Tibial artery (tissue), 4 donors: Measurements from ENCODE around the gene CCDC157.
A peak's percentile ranks its signal among the peaks of the same experiment; 100 is the strongest.

Experiments used
- DNase-seq, 2 donors: peaks; one replicate each; pipeline ENCODE4 v3.0.0-alpha.2; 2019
- H3K27ac ChIP-seq, 2 donors: fragments of 200-600 bp; sonication (generic) in 1 of 2; 1 replicate in 1 of 2; 2 replicates in 1 of 2; pipeline ENCODE4 v1.5.1; 2018 to 2019; ENCODE audit warnings: mild to moderate bottlenecking in 1 of 2
- H3K27me3 ChIP-seq, 2 donors: fragments of 200-600 bp; sonication (generic) in 1 of 2; one replicate each; pipeline versions ENCODE4 v1.5.1 to v1.6.0; 2016 to 2019
- H3K36me3 ChIP-seq, 3 donors: fragments of 200-600 bp; sonication (generic) in 2 of 3; one replicate each; pipeline ENCODE4 v1.5.1; 2016 to 2019; ENCODE audit warnings: mild to moderate bottlenecking in 2 of 3
- H3K4me1 ChIP-seq, 4 donors: fragments of 200-600 bp; sonication (generic) in 2 of 4; 1 replicate in 3 of 4; 2 replicates in 1 of 4; pipeline ENCODE4 v1.5.1; 2016 to 2019
- H3K4me3 ChIP-seq, 2 donors: fragments of 200-600 bp; sonication (generic) in 1 of 2; 1 replicate in 1 of 2; 2 replicates in 1 of 2; pipeline ENCODE4 v1.5.1; 2018 to 2019; ENCODE audit warnings: mild to moderate bottlenecking in 2 of 2
- H3K9me3 ChIP-seq, 3 donors: fragments of 200-600 bp; sonication (generic) in 1 of 3; one replicate each; pipeline ENCODE4 v1.5.1; 2016 to 2019
- intact Hi-C: fragments of 100-400 bp; cut with DNase I; formaldehyde crosslinking; loops from one replicate; pipeline ENCODE4 v1.15.0; 2023; ENCODE audit warnings: low total_unique reads
- TF ChIP-seq, protein P1 (sequence below), 2 experiments: fragments of 200-600 bp in 1 of 2; fragments of 450-650 bp in 1 of 2; IDR thresholded peaks; one replicate each; pipeline ENCODE4 v1.5.1; 2017 to 2019; ENCODE audit warnings: antibody characterized with exemption in 2 of 2, mild to moderate bottlenecking in 1 of 2, moderate library complexity in 1 of 2

CCDC157 gene

DNA sequence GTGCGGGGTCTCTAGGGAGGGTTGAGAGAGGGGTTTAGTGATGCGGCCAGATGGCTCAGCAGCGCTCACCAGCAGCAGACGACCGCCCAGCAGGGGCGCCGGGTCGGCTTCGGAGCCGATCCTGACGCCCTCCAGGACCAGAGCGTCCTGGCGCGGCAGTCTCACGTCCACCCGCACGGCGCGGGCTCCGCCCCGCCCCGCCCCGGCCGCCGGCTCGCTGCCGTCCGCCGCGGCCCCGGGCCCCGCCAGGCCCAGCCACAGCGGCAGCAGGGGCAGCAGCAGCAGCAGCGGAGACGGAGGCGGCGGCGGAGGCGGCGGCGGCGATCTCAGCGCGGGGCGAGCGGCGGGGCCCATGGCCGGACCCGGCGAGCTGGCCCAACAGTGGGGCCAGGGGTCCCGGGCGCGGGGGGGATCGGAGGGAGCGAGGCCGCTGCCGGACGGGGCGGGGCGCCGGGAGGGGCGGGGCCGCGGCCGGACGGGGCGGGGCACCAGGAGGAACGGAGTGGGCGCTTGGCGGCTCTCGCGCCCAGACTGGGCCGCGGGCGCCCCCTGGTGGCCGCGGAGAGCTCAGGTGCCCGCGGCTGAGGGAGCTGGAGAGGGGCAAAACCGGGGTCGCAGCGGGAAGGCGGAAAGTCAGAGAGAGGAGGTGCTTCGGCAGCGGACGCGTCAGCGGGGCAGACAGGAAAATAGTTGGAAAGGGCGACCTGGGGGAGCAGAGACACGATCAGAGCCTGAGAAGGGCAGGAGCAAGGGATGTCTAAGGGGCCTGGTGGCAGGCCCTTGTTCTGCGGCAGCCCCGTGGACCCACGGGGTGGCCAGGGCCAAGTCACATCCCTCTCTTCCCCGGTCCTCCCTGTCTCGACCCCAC lies 30.4 kb downstream of the CCDC157 start, which contains the start of gene RNF215:
RNF215 (minus strand) TSS at position 452 of the 868 bp plus-strand sequence; CDS start at position 354, 98 bp downstream.
- DNase-seq: peak; percentile 65 to 91
- peaks cover 0 to 23% (median 0%) of the 10 kb centered on the region in 3 donors for H3K36me3 ChIP-seq

DNA sequence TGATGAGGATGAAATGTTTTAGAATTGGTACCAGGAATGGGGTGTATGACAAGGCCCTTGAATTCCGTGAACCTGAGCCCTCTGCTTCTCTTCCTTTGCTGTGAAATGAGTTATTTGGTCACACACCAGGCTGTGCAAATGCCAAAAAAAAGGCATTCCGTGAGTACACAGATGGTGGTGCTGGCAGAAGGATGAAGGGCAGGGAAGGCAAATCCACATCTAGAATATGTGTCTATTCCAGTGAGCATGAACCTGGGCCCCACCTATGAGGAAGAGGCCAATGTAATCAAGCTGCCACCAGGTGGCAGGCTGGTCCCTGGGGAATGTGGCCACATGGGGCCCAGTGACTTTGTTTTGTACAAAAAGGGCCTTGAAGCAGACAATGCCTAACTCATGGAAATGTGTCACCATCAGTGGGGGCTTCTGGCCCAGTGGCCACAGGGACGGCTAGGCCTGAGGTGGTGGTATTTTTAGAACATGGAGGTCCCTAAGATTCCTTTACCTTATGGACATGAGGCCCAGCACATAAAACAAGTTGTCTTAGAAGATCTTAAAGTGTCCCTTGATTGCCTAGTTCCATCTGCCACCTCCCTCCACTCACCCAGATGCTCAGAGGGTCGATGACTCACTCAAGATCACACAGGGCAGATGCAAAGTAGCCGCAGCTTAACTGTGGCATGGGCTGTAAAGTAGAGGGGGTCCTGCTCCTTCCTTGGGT lies 34.3 kb downstream of the CCDC157 start:
- TF ChIP-seq, protein P1, sequence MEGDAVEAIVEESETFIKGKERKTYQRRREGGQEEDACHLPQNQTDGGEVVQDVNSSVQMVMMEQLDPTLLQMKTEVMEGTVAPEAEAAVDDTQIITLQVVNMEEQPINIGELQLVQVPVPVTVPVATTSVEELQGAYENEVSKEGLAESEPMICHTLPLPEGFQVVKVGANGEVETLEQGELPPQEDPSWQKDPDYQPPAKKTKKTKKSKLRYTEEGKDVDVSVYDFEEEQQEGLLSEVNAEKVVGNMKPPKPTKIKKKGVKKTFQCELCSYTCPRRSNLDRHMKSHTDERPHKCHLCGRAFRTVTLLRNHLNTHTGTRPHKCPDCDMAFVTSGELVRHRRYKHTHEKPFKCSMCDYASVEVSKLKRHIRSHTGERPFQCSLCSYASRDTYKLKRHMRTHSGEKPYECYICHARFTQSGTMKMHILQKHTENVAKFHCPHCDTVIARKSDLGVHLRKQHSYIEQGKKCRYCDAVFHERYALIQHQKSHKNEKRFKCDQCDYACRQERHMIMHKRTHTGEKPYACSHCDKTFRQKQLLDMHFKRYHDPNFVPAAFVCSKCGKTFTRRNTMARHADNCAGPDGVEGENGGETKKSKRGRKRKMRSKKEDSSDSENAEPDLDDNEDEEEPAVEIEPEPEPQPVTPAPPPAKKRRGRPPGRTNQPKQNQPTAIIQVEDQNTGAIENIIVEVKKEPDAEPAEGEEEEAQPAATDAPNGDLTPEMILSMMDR (IDR thresholded peaks at IDR 0.05): peak; percentile 48 to 64
- intact Hi-C loops: no loop called here

More for the DNA sequence above, 30.4 kb downstream of the CCDC157 start, which contains the start of gene RNF215:
- peak within 1 kb of the TSS; percentile 65 to 84 for H3K27ac ChIP-seq
- TF ChIP-seq, protein P1 (IDR thresholded peaks at IDR 0.05): peak; percentile 85 to 92
- peak within 1 kb of the TSS; percentile 60 to 62 for H3K4me3 ChIP-seq
- intact Hi-C loops: loop anchor here (1.0 to 5.0 kb wide), 3 partner anchors 100 to 280 kb away; no protein-coding TSS in a partner anchor
- no peaks in the 10 kb centered on the region for H3K9me3 ChIP-seq
- H3K27me3 ChIP-seq: no peaks in the 10 kb centered on the region
- H3K4me1 ChIP-seq: peaks cover 0 to 15% (median 12%) of the 10 kb centered on the region in 4 donors

DNA sequence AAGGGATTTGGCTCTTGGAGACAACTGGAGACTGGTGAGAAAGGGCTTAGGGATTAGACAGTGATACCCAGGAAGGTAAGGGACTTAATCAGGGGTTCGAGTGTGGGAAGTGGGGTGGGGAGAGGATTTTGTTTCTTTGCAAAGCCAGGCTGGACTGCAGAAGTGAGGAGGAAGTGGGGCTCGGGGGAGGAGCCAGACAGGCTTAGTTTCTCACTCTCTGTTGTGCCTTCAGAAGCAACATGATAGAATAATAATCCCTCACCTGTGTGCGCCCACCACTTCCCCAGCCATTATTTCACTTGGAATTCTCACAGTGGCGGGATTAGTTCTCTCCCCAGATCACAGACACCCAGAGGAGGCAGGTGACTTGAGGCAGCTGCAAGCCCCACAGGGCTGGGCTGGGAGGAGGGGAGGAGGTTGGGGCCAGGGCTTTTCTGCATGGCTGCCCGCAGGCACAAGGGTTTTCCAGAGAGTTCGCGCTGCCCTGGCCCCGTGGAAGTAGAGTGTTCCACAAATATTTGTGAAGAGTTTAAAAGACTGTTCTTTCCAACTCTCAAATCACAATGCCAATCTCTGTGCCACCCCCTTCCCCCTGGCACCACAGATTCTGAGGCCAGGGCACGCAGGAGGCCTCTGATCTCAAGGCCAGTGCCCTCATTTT lies 36.0 kb downstream of the CCDC157 start:
- peaks cover 0 to 18% (median 14%) of the 10 kb centered on the region in 4 donors for H3K4me1 ChIP-seq
- no peaks in the 10 kb centered on the region for H3K36me3 ChIP-seq
- no peak for DNase-seq
- intact Hi-C loops: no loop called here
- H3K9me3 ChIP-seq: no peaks in the 10 kb centered on the region
- TF ChIP-seq, protein P1 (IDR thresholded peaks at IDR 0.05): no peak
- no peak overlapping the region for H3K4me3 ChIP-seq
- peaks cover under 1 to 41% of the 10 kb centered on the region in 2 donors for H3K27me3 ChIP-seq
- H3K27ac ChIP-seq: no peak overlapping the region

More for the DNA sequence above, 34.3 kb downstream of the CCDC157 start:
- Histone ChIP-seq H3K27ac (no peak overlapping the region), H3K4me3 (no peak overlapping the region), H3K9me3 (no peaks in the 10 kb centered on the region), H3K36me3 (no peaks in the 10 kb centered on the region), H3K4me1 (peaks cover 0 to 13% (median 9%) of the 10 kb centered on the region in 4 donors), H3K27me3 (peaks cover 0 to 28% of the 10 kb centered on the region in 2 donors)
- peak in 1 of 2 donors; percentile 44 for DNase-seq

DNA sequence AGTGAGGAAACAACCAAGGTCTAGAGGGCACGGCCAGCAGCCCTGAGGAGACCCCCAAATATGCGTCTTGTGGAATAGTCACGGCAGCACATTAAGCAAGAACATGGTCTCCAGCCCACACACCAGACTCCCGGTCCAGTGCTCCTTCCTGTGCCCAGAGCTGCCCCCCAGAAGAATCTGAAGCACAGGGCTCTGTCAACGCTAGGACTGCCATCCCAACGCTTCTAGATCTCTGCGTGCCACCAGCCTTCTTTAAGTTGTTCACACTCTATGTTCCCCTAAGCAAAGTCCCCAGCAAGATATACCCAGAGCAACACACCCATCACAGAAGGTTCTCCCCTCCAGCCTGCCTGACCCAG lies 36.5 kb downstream of the CCDC157 start:
- Histone ChIP-seq H3K4me1 (peaks cover 0 to 23% (median 15%) of the 10 kb centered on the region in 4 donors), H3K4me3 (no peak overlapping the region), H3K27ac (no peak overlapping the region), H3K9me3 (no peaks in the 10 kb centered on the region), H3K36me3 (no peaks in the 10 kb centered on the region), H3K27me3 (peaks cover 3 to 46% of the 10 kb centered on the region in 2 donors)
- TF ChIP-seq, protein P1 (IDR thresholded peaks at IDR 0.05): no peak
- no peak for DNase-seq
- intact Hi-C loops: no loop called here

DNA sequence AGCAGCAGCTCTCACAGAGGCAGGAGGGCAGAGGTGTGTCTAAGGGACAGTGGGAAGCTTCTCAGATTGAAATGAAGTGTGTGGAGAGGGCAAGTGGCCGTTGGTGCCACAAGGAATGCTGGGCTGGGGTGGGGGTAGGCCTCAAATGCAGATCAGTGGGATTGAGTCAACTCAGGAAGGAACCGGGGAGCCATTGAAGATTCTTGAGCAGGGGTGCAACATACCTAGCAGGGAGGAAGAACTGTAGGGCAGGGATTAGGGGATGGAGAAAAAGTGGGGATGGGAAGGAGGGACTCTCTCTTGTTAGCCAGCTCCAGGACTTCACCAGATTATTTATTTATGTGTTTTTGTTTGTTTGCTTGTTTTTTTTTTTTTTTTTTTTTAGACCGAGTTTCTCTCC lies 37.1 kb downstream of the CCDC157 start:
- no peak for DNase-seq
- Histone ChIP-seq H3K27ac (no peak overlapping the region), H3K4me1 (peaks cover 0 to 28% (median 17%) of the 10 kb centered on the region in 4 donors), H3K27me3 (peaks cover 3 to 50% of the 10 kb centered on the region in 2 donors), H3K36me3 (no peaks in the 10 kb centered on the region), H3K4me3 (no peak overlapping the region), H3K9me3 (no peaks in the 10 kb centered on the region)
- intact Hi-C loops: no loop called here
- TF ChIP-seq, protein P1 (IDR thresholded peaks at IDR 0.05): no peak
